Retinal pigment epithelial cell (primary cell): ENCODE data around the gene CUL4A.
"Not testable (repeated sequence)": the region's sequence is repeated elsewhere in the genome, so short reads cannot be mapped to it uniquely, and the experiment has no call there.

Experiments
- DNase-seq: peaks from one replicate; pipeline ENCODE4 v3.0.0-alpha.2; 2010; ENCODE audit warnings: low read depth
- H3K4me3 ChIP-seq: 2 replicates; pipeline ENCODE4 v1.5.1; 2011; ENCODE audit warnings: mild to moderate bottlenecking, low read length, control low read depth, moderate library complexity
- TF ChIP-seq, protein P1 (sequence below): conservative IDR thresholded peaks from 2 replicates; pipeline ENCODE4 v1.5.1; 2011; ENCODE audit warnings: low read depth, low read length, control low read depth, inconsistent platforms

Gene CUL4A

DNA sequence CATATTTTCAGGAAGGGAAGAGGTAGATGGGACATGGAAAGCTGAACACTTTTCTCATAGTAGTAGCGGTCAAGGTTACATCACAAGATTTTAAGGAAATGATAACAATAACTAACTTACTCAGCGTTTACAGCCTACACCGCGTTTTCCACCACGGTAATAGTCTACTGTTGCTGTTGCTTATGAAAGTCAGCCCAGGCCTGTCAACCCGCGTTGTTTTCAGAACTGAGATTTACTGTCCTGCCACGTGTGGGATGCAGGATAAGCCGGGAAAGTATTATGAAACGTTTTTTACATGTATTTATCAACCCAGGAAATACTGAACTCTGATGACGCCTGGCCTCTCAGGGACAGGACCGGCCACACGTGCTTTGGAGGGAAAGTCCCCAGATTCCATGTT, 51.6 kb downstream of the CUL4A start:
- no peak for DNase-seq
- TF ChIP-seq, protein P1, sequence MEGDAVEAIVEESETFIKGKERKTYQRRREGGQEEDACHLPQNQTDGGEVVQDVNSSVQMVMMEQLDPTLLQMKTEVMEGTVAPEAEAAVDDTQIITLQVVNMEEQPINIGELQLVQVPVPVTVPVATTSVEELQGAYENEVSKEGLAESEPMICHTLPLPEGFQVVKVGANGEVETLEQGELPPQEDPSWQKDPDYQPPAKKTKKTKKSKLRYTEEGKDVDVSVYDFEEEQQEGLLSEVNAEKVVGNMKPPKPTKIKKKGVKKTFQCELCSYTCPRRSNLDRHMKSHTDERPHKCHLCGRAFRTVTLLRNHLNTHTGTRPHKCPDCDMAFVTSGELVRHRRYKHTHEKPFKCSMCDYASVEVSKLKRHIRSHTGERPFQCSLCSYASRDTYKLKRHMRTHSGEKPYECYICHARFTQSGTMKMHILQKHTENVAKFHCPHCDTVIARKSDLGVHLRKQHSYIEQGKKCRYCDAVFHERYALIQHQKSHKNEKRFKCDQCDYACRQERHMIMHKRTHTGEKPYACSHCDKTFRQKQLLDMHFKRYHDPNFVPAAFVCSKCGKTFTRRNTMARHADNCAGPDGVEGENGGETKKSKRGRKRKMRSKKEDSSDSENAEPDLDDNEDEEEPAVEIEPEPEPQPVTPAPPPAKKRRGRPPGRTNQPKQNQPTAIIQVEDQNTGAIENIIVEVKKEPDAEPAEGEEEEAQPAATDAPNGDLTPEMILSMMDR = no peak
- no peak overlapping the region for H3K4me3 ChIP-seq

DNA sequence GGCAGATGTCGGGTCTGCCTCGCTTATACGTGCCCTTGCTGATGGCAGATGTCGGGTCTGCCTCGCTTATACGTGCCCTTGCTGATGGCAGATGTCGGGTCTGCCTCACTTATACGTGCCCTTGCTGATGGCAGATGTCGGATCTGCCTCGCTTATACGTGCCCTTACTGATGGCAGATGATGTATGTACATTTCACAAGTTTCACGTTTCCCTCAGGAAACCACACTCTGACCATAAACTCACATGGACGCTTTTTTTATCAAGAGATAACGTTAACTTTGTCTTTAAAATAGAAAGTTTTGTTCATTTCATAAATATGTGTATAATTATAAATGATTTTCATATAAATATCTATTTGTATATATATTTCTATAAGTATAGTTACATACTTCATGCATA, 53.6 kb downstream of the CUL4A start:
- H3K4me3 ChIP-seq, DNase-seq: not testable (repeated sequence)

DNA sequence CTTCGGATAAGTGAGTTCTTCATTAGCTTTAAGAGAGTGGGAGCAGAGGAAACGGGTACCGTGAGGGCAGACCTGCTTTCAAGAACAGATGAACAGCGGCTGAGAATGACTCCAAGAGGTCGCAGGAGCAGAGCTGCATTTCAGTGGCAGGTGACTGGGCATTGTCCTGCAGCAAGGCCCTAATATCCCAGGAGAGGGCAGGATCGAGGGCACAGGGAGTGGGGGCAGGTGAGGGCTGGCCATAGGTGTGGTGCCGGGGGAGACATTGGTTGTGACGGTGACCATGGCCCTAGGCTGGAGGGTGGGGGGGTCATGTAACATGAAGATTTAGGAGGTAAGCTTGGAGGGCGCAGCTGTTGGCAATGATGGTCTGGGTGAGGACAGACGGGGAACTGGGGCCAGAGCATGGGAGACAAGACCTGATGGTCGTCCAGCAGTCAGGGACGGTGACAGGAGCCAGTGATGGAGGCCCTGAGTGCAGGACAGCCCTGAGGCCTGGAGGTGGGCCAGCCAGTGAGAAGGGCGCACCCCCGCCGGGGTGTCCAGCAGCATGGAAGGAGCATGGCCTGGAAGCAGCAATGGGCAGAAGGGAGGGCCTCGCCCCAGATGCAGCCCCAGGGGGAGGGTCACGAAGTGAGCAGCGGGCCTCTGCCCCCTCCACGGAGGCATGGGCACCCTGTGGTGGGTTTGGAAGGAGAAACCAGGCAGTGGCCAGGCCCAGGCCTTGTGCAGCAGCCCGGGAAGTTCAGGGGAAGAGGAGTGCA, 58.4 kb downstream of the CUL4A start:
- no peak for DNase-seq
- TF ChIP-seq, protein P1 = no peak
- no peak overlapping the region for H3K4me3 ChIP-seq

DNA sequence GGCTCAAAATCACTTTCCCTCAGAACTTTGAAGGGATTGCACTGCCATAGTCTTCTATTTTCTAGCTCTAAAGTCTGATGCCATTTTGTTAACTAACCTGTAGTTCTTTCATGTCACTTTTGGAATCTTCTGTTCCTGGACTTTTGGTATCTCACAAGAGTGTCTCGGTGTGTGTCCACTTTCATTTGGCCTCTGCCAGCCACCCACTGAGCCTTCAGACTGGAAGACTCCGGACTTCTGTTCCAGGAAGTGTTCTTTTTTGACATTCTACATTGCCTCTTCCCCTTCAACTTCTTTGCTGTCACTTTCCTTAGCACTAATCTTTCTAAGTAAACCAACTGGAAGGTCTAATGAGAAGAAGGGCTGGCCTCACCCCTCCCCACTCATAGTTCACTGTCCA, 62.6 kb downstream of the CUL4A start:
- TF ChIP-seq, protein P1 = no peak

DNA sequence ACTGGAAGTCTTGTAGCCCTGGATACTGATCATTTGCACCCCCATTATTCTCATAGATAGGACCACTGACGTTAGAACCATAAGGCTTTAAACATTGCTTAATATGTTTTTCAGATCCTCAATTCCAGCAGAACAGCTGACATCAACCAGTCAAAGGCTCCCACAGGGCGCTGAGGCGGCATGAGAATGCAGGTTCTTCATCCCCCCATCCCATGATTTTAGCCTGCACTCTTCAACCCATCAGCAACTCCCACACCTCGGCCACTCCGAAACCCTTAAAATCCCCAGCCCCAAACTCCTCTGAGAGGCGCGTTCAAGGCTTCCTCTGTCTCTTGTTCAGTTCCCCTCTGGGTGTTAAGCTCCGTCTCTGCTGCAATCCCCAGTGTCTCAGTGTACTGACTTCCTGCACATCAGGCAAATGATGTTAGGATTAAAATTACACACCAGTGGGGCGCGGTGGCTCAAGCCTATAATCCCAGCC, 63.3 kb downstream of the CUL4A start:
- DNase-seq = no peak
- no peak overlapping the region for H3K4me3 ChIP-seq
- TF ChIP-seq, protein P1 = no peak

More for the DNA sequence above, 62.6 kb downstream of the CUL4A start:
- DNase-seq = no peak
- H3K4me3 ChIP-seq = no peak overlapping the region

DNA sequence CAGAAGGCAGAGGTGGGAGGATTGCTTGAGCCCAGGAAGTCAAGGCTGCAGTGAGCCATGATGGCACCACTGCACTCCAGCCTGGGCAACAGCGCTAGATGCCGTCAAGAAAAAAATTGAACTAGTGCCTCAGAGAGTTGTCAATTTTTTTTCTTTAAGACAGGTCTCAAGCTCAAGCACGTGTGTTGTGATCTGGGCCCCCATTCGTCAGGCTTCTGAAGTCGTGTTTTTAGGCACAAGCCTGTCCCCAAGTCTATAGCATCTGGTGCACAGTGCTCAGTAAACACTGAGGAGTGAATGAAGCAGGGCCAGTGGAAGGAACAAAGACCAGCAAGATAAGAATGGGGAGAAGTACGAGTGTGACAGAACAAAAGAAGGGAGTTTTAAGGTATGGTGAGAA, 63.9 kb downstream of the CUL4A start:
- DNase-seq = no peak

DNA sequence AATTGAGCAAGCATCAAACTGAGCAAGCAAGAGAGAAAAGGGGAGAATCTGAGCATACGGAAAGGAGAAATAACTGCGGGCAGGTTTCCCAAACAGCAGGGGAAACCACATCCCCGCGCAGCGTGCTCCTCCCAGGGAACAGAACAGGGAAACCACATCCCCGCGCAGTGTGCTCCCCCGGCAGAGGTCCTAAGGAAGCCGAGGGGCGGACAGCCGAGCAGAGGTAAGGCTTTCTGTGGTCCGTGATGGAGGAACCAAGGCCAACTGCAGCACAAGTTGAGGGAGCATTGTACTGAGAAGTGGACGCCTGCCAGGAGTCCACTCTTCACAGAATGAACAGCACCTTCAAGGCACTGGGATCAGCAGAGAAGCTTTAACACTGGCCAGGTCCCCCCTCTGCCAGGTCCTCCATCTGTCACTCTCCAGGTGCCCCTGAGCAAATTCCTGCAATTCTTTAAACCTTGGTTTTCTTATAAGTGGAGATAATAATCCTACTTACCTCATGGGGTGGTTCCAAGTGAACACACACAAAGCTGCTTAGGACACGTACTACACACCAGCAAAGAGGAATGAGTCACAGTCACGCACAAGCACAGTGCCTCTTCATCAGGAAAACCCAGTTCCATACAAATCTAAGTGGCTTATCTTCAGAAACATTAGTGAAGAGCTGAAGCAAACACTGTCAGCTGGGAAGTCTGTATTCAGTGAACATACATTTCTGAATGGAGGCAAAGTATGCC, 64.6 kb downstream of the CUL4A start:
- no peak overlapping the region for H3K4me3 ChIP-seq
- TF ChIP-seq, protein P1 = no peak
- peak; percentile 96 for DNase-seq

More for the DNA sequence above, 63.9 kb downstream of the CUL4A start:
- H3K4me3 ChIP-seq = no peak overlapping the region
- TF ChIP-seq, protein P1 = no peak
